ENCODE data around the gene NCEH1. TPM values are rescaled to one million over a fixed set of nuclear protein-coding genes. Genes with fewer than 3 reads are reported as not detected.

Gene NCEH1
- total and polyA plus RNA-seq, 7 donors = 1.6 to 12.8 (median 3.2) TPM

GRCh38 chr3:172690936-172691335, 19.9 kb downstream of the NCEH1 start:
- peaks cover 0 to 22% (median 19%) of the 10 kb centered on the region in 4 donors for H3K4me1 ChIP-seq
- no peaks in the 10 kb centered on the region for H3K36me3 ChIP-seq
- no peak for DNase-seq
- no peaks in the 10 kb centered on the region for H3K27me3 ChIP-seq
- 87 to 91% methylated on average over 1 of the region's 1 CpG for WGBS, 2 donors
- no peaks in the 10 kb centered on the region for H3K9me3 ChIP-seq
- TF ChIP-seq POLR2AphosphoS5 (IDR thresholded peaks at IDR 0.05) = no peak
- no peak for TF ChIP-seq CTCF (IDR thresholded peaks at IDR 0.05)
- no peak for TF ChIP-seq POLR2A (IDR thresholded peaks at IDR 0.05)
- TF ChIP-seq EP300 (IDR thresholded peaks at IDR 0.05) = no peak
- intact Hi-C loops (cut with DNase I) = no loop called here
- H3K27ac ChIP-seq = no peak overlapping the region
- no peak overlapping the region for H3K4me3 ChIP-seq

- no peak for DNase-seq
- peaks cover 0 to 22% (median 18%) of the 10 kb centered on the region in 4 donors for H3K4me1 ChIP-seq
- TF ChIP-seq EP300 (IDR thresholded peaks at IDR 0.05) (no peak), POLR2A (IDR thresholded peaks at IDR 0.05) (no peak)
- 34 to 81% methylated on average over 4 of the region's 4 CpGs for WGBS, 2 donors
- intact Hi-C loops (cut with DNase I) = no loop called here
- H3K9me3 ChIP-seq = no peaks in the 10 kb centered on the region
- H3K27me3 ChIP-seq = no peaks in the 10 kb centered on the region
- no peak overlapping the region for H3K27ac ChIP-seq
- H3K4me3 ChIP-seq = no peak overlapping the region
- no peaks in the 10 kb centered on the region for H3K36me3 ChIP-seq
These were observed 22.3 kb downstream of the NCEH1 start for GRCh38 chr3:172688588-172688987.

GRCh38 chr3:172687501-172687900, 23.4 kb downstream of the NCEH1 start:
- H3K27ac ChIP-seq = no peak overlapping the region
- H3K4me3 ChIP-seq = no peak overlapping the region
- H3K9me3 ChIP-seq = no peaks in the 10 kb centered on the region
- H3K4me1 ChIP-seq = peaks cover 0 to 11% (median 9%) of the 10 kb centered on the region in 4 donors
- WGBS, 2 donors = 89 to 92% methylated on average over 3 of the region's 3 CpGs
- DNase-seq = no peak
- no peak for TF ChIP-seq CTCF (IDR thresholded peaks at IDR 0.05)
- H3K36me3 ChIP-seq = no peaks in the 10 kb centered on the region
- intact Hi-C loops (cut with DNase I) = no loop called here
- no peaks in the 10 kb centered on the region for H3K27me3 ChIP-seq

GRCh38 chr3:172685331-172686214, 25.3 kb downstream of the NCEH1 start:
- no peak overlapping the region for H3K27ac ChIP-seq
- TF ChIP-seq POLR2AphosphoS5 (IDR thresholded peaks at IDR 0.05) = no peak
- TF ChIP-seq POLR2A (IDR thresholded peaks at IDR 0.05) = no peak
- TF ChIP-seq CTCF (IDR thresholded peaks at IDR 0.05) = no peak
- no peak for TF ChIP-seq EP300 (IDR thresholded peaks at IDR 0.05)
- no peak overlapping the region for H3K4me3 ChIP-seq
- H3K4me1 ChIP-seq = no peaks in the 10 kb centered on the region
- WGBS, 2 donors = 83 to 85% methylated on average over 7 of the region's 7 CpGs
- DNase-seq = no peak
- H3K36me3 ChIP-seq = no peaks in the 10 kb centered on the region
- H3K27me3 ChIP-seq = no peaks in the 10 kb centered on the region
- intact Hi-C loops (cut with DNase I) = no loop called here
- no peaks in the 10 kb centered on the region for H3K9me3 ChIP-seq

GRCh38 chr3:172680684-172681083, 30.2 kb downstream of the NCEH1 start:
- Histone ChIP-seq H3K27ac (no peak overlapping the region), H3K4me3 (no peak overlapping the region), H3K27me3 (no peaks in the 10 kb centered on the region), H3K36me3 (no peaks in the 10 kb centered on the region), H3K9me3 (no peaks in the 10 kb centered on the region), H3K4me1 (peaks cover 0 to 24% (median 23%) of the 10 kb centered on the region in 4 donors)
- no peak for TF ChIP-seq CTCF (IDR thresholded peaks at IDR 0.05)
- no peak for TF ChIP-seq POLR2A (IDR thresholded peaks at IDR 0.05)
- no peak for TF ChIP-seq EP300 (IDR thresholded peaks at IDR 0.05)
- no peak for TF ChIP-seq POLR2AphosphoS5 (IDR thresholded peaks at IDR 0.05)
- WGBS, 2 donors = 97 to 99% methylated on average over 7 of the region's 7 CpGs
- intact Hi-C loops (cut with DNase I) = no loop called here
- DNase-seq = no peak

Data from sigmoid colon (tissue), 7 donors.